Liver (tissue), 3 donors: ENCODE measurements around the gene MYH14.

Experiments
- ATF3 ChIP-seq: IDR thresholded peaks from 2 replicates; pipeline ENCODE4 v1.6.1; 2016; ENCODE audit warnings: antibody characterized with exemption
- CTCF ChIP-seq: fragments of 150-350 bp; IDR thresholded peaks from 2 replicates; pipeline ENCODE4 v1.5.1; 2017; ENCODE audit warnings: improper control_type of control experiment, low read depth, low read length; ENCODE audit not compliant: missing input control
- EGR1 ChIP-seq, 2 donors: IDR thresholded peaks; 2 replicates each; pipeline ENCODE4 v1.6.1; 2016 to 2018; ENCODE audit warnings: antibody characterized with exemption in 2 of 2, low read depth in 2 of 2
- FOXA1 ChIP-seq: IDR thresholded peaks from 2 replicates; pipeline ENCODE4 v1.6.1; 2016; ENCODE audit warnings: antibody characterized with exemption
- HNF4A ChIP-seq, 2 donors: conservative IDR thresholded peaks; 2 replicates each; pipeline ENCODE4 v1.6.1; 2016; ENCODE audit warnings: antibody characterized with exemption in 2 of 2, mild to moderate bottlenecking in 2 of 2
- MAX ChIP-seq: IDR thresholded peaks from 2 replicates; pipeline ENCODE4 v1.6.1; 2016; ENCODE audit warnings: antibody characterized with exemption
- RAD21 ChIP-seq, 2 donors: IDR thresholded peaks; 2 replicates each; pipeline ENCODE4 v1.6.1; 2016; ENCODE audit warnings: antibody characterized with exemption in 2 of 2, mild to moderate bottlenecking in 2 of 2
- REST ChIP-seq: IDR thresholded peaks from 2 replicates; pipeline ENCODE4 v1.6.1; 2016; ENCODE audit warnings: antibody characterized with exemption, mild to moderate bottlenecking
- RXRA ChIP-seq, 2 donors: IDR thresholded peaks; 2 replicates each; pipeline ENCODE4 v1.6.1; 2017 to 2018; ENCODE audit warnings: antibody characterized with exemption in 2 of 2, mild to moderate bottlenecking in 1 of 2
- SP1 ChIP-seq: IDR thresholded peaks from 2 replicates; pipeline ENCODE4 v1.6.1; 2018; ENCODE audit warnings: antibody characterized with exemption, mild to moderate bottlenecking
- TAF1 ChIP-seq: conservative IDR thresholded peaks from 2 replicates; pipeline ENCODE4 v1.6.1; 2016; ENCODE audit warnings: antibody characterized with exemption, mild to moderate bottlenecking
- YY1 ChIP-seq: IDR thresholded peaks from 2 replicates; pipeline ENCODE4 v1.6.1; 2016; ENCODE audit warnings: antibody characterized with exemption, mild to moderate bottlenecking
- ZBTB33 ChIP-seq: IDR thresholded peaks from 2 replicates; pipeline ENCODE4 v1.6.1; 2016; ENCODE audit warnings: antibody characterized with exemption
- donor health status: healthy.
- donor health status: healthy.

- TF ChIP-seq CTCF (no peak), ATF3 (no peak), SP1 (no peak), REST (no peak), RAD21 (IDR thresholded peaks at IDR 0.05) (no peak), TAF1 (no peak), FOXA1 (no peak), MAX (no peak), EGR1 (IDR thresholded peaks at IDR 0.05; ENCODE audit: low read depth in 2 of 2) (no peak), YY1 (no peak), RXRA (IDR thresholded peaks at IDR 0.05) (no peak), ZBTB33 (no peak), HNF4A (conservative IDR thresholded peaks at IDR 0.05) (no peak)
These were observed 48.9 kb upstream of the MYH14 start for GRCh38 chr19:50154529-50154928.
